Trophoblast cell (in vitro differentiated cells and primary cell): ENCODE data around the gene PTPRE.

Experiments
- DNase-seq, 2 donors: peaks; one replicate each; pipeline ENCODE4 v3.0.0-alpha.2; 2016
- H2AFZ ChIP-seq: 2 replicates; pipeline ENCODE4 v1.6.1; 2013; ENCODE audit warnings: low read length, moderate library complexity, mild to moderate bottlenecking; ENCODE audit not compliant: insufficient read depth, poor library complexity
- H2AK5ac ChIP-seq: 2 replicates; pipeline ENCODE4 v1.6.1; 2013; ENCODE audit warnings: mild to moderate bottlenecking, low read length
- H2BK120ac ChIP-seq: 2 replicates; pipeline ENCODE4 v1.6.1; 2013; ENCODE audit warnings: low read length, mild to moderate bottlenecking, moderate library complexity; ENCODE audit not compliant: insufficient read depth, poor library complexity
- H2BK12ac ChIP-seq: 2 replicates; pipeline ENCODE4 v1.6.1; 2013; ENCODE audit warnings: mild to moderate bottlenecking, low read length, moderate library complexity
- H2BK5ac ChIP-seq: 2 replicates; pipeline ENCODE4 v1.6.1; 2013; ENCODE audit warnings: low read length, low read depth, moderate library complexity, mild to moderate bottlenecking; ENCODE audit not compliant: poor library complexity
- H3K14ac ChIP-seq: 2 replicates; pipeline ENCODE4 v1.6.1; 2013; ENCODE audit warnings: mild to moderate bottlenecking, low read length
- H3K18ac ChIP-seq: 2 replicates; pipeline ENCODE4 v1.6.1; 2013; ENCODE audit warnings: mild to moderate bottlenecking, low read length
- H3K23ac ChIP-seq: 2 replicates; pipeline ENCODE4 v1.6.1; 2013; ENCODE audit warnings: low read length
- H3K27ac ChIP-seq: 2 replicates; pipeline ENCODE4 v1.5.1; 2013; ENCODE audit warnings: low read depth, mild to moderate bottlenecking, inconsistent platforms, low read length, moderate library complexity
- H3K27me3 ChIP-seq: 2 replicates; pipeline ENCODE4 v1.6.1; 2013; ENCODE audit warnings: inconsistent platforms, mild to moderate bottlenecking, low read length, moderate library complexity; ENCODE audit not compliant: insufficient read depth
- H3K36me3 ChIP-seq, 2 experiments: 1 replicate in 1 of 2; 2 replicates in 1 of 2; pipeline ENCODE4 v1.6.1; 2013; ENCODE audit warnings: low read length in 2 of 2, mild to moderate bottlenecking in 2 of 2, moderate library complexity in 1 of 2; ENCODE audit not compliant: insufficient read depth in 2 of 2, control insufficient read depth in 1 of 2
- H3K4ac ChIP-seq: 2 replicates; pipeline ENCODE4 v1.6.1; 2013; ENCODE audit warnings: low read depth, mild to moderate bottlenecking, low read length, moderate library complexity
- H3K4me1 ChIP-seq, 2 experiments: 1 replicate in 1 of 2; 2 replicates in 1 of 2; pipeline ENCODE4 v1.6.1; 2013; ENCODE audit warnings: low read length in 2 of 2, mild to moderate bottlenecking in 2 of 2, moderate library complexity in 1 of 2; ENCODE audit not compliant: insufficient read depth in 2 of 2, control insufficient read depth in 1 of 2
- H3K4me2 ChIP-seq: 2 replicates; pipeline ENCODE4 v1.6.1; 2013; ENCODE audit warnings: inconsistent platforms, mild to moderate bottlenecking, low read length, moderate library complexity
- H3K4me3 ChIP-seq: 2 replicates; pipeline ENCODE4 v1.5.1; 2013; ENCODE audit warnings: mild to moderate bottlenecking, low read depth, low read length, inconsistent platforms
- H3K79me1 ChIP-seq: one replicate; pipeline ENCODE4 v1.6.1; 2013; ENCODE audit warnings: low read length
- H3K79me2 ChIP-seq: 2 replicates; pipeline ENCODE4 v1.6.1; 2013; ENCODE audit warnings: low read length, mild to moderate bottlenecking; ENCODE audit not compliant: control insufficient read depth, insufficient read depth, poor library complexity
- H3K9ac ChIP-seq: 2 replicates; pipeline ENCODE4 v1.6.1; 2013; ENCODE audit warnings: mild to moderate bottlenecking, low read length
- H3K9me3 ChIP-seq: 2 replicates; pipeline ENCODE4 v1.6.1; 2013; ENCODE audit warnings: low read depth, mild to moderate bottlenecking, control low read depth, inconsistent platforms, low read length; ENCODE audit not compliant: insufficient read depth
- H4K12ac ChIP-seq: 2 replicates; pipeline ENCODE4 v1.6.1; 2013; ENCODE audit warnings: low read depth, mild to moderate bottlenecking, low read length, moderate library complexity
- H4K8ac ChIP-seq: 2 replicates; pipeline ENCODE4 v1.6.1; 2013; ENCODE audit warnings: low read depth, mild to moderate bottlenecking, low read length, moderate library complexity
- H4K91ac ChIP-seq: one replicate; pipeline ENCODE4 v1.6.1; 2013; ENCODE audit warnings: low read depth, mild to moderate bottlenecking, low read length, moderate library complexity
- WGBS: extraction: QIAGEN DNeasy Blood & Tissue Kit; methylation state at CpG from one replicate; pipeline ENCODE4 v1.1.7; 2013; ENCODE audit warnings: missing lambda C conversion rate; ENCODE audit not compliant: insufficient read length, insufficient coverage; ENCODE audit errors: extremely low coverage; 5-methylcytosine and 5-hydroxymethylcytosine counted together

Gene PTPRE

DNA sequence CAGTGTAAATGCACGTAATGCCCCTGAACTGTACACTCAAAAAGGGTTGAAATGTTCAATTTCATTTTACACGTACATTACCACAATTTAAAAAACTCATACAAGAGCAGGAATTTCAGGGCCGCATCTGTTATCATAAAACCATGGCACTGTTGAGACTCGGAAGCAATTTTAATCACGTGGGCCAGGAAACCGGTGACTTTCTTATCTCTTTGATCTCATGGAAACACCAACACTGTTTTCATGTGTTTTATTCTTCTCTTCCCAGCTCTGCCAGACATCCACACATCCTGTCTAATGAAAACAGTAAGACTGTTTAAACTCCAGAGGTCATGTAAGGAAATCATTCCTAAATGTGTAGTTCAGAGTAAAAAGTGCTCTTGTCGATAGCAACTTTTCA lies 35.9 kb downstream of the PTPRE start:
- Histone ChIP-seq H3K27ac (no peak overlapping the region), H4K12ac (no peak overlapping the region), H3K4ac (no peak overlapping the region), H3K36me3 (no peaks in the 10 kb centered on the region), H2BK120ac (no peak overlapping the region), H3K27me3 (no peaks in the 10 kb centered on the region), H2AK5ac (no peak overlapping the region), H3K79me1 (peaks cover 2% of the 10 kb centered on the region), H4K91ac (no peak overlapping the region), H3K14ac (no peak overlapping the region), H2BK5ac (no peak overlapping the region), H4K8ac (no peak overlapping the region), H3K9ac (no peak overlapping the region), H3K18ac (no peak overlapping the region), H3K79me2 (no peaks in the 10 kb centered on the region), H2BK12ac (no peak overlapping the region), H3K4me3 (no peak overlapping the region), H2AFZ (no peak overlapping the region), H3K4me1 (peaks cover 12 to 22% of the 10 kb centered on the region in 2 experiments), H3K23ac (no peak overlapping the region), H3K9me3 (no peaks in the 10 kb centered on the region), H3K4me2 (no peak overlapping the region)
- no peak for DNase-seq
- WGBS = no CpG with 5 or more reads among the region's 7 CpGs

DNA sequence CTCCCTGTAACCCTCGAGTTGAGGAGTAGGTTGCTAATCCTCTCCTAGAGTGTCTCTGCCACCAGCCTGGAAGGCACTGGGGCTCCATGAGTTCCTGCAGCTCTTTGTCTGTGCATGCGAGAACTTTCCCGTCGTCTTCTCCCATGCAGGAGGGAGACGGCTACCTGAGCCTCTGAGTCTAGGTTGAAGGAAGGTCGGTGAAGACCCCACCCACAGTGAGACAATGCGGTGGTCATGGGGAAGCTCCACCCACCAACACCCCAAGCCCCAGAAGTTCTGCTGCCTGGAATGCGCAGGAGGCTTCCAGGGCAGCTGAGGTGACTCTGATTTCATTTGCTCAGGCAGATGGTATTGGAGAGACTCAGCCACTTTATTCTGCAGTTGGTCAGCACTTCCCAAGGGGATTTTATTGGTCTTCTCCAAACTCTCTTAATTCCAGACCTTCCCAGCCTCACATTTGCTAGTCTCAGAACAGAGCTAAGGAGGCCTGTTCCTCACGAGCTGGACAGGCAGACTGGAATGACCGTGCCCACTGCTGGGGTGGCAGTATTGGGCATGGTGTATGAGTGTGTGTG lies 36.5 kb downstream of the PTPRE start:
- Histone ChIP-seq H3K79me2 (no peaks in the 10 kb centered on the region), H3K4ac (no peak overlapping the region), H2AK5ac (peak overlapping the region; percentile 33), H4K12ac (no peak overlapping the region), H2AFZ (no peak overlapping the region), H3K23ac (no peak overlapping the region), H2BK120ac (peak overlapping the region; percentile 20), H2BK12ac (peak overlapping the region; percentile 38), H3K18ac (peak overlapping the region; percentile 36), H3K4me3 (no peak overlapping the region), H3K27ac (peak overlapping the region; percentile 1), H3K9ac (no peak overlapping the region), H3K4me2 (no peak overlapping the region), H3K4me1 (peaks cover 12 to 22% of the 10 kb centered on the region in 2 experiments), H3K36me3 (no peaks in the 10 kb centered on the region), H3K79me1 (peaks cover 2% of the 10 kb centered on the region), H3K14ac (peak overlapping the region; percentile 1), H3K27me3 (no peaks in the 10 kb centered on the region), H4K8ac (no peak overlapping the region), H4K91ac (no peak overlapping the region), H3K9me3 (no peaks in the 10 kb centered on the region), H2BK5ac (no peak overlapping the region)
- no CpG with 5 or more reads among the region's 10 CpGs for WGBS
- DNase-seq = no peak

DNA sequence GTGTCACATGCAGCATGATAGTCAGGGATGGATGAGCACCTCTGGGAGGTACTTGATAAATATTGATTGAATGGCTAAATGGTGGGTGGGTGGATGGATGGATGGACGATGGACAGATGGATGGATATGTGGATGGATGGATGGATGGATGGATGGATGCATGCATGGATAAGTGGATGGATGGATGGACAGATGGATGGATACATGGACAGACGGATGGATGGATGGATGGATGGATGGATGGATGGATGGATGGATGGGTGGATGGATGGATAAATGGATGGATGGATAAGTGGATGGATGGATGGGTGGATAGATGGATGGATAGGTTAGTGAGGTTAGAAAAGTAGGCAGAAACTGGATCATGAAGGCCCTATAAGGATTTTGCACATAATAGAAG lies 37.4 kb downstream of the PTPRE start:
- Histone ChIP-seq H3K4ac (no peak overlapping the region), H2AFZ (no peak overlapping the region), H4K12ac (no peak overlapping the region), H3K9me3 (no peaks in the 10 kb centered on the region), H4K8ac (no peak overlapping the region), H3K36me3 (no peaks in the 10 kb centered on the region), H3K27me3 (no peaks in the 10 kb centered on the region), H3K79me2 (no peaks in the 10 kb centered on the region), H2AK5ac (no peak overlapping the region), H2BK12ac (no peak overlapping the region), H3K79me1 (peaks cover 2% of the 10 kb centered on the region), H3K9ac (no peak overlapping the region), H3K4me1 (peaks cover 12 to 22% of the 10 kb centered on the region in 2 experiments), H3K14ac (no peak overlapping the region), H4K91ac (no peak overlapping the region), H3K4me2 (no peak overlapping the region), H3K27ac (no peak overlapping the region), H3K23ac (no peak overlapping the region), H2BK5ac (no peak overlapping the region), H2BK120ac (no peak overlapping the region), H3K4me3 (no peak overlapping the region), H3K18ac (no peak overlapping the region)
- no peak for DNase-seq
- no CpG with 5 or more reads among the region's 2 CpGs for WGBS

DNA sequence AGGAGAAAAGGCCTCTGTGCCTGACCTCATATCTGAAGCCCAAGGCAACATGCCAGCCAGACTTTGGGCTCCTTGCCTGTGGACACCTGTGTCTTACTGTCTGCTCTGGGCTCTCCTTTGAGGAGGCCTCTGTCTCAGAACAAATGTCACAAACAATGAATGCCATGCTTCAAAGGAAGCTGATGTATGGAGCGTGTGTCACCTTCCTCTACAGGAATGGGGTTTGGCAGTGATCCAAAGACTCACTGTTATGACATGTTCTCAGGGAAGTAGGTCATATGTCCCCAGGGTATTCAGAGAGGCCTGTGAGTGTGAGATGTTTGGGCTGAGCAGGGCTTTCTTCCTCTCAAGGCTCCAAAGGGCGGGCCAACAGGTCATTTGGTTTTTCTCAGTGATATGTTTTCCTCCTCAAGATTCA lies 38.4 kb downstream of the PTPRE start:
- Histone ChIP-seq H3K36me3 (no peaks in the 10 kb centered on the region), H3K4ac (no peak overlapping the region), H3K4me2 (no peak overlapping the region), H3K27ac (no peak overlapping the region), H3K14ac (no peak overlapping the region), H2AK5ac (no peak overlapping the region), H3K4me3 (no peak overlapping the region), H2AFZ (no peak overlapping the region), H3K9me3 (no peaks in the 10 kb centered on the region), H2BK12ac (no peak overlapping the region), H3K79me2 (no peaks in the 10 kb centered on the region), H3K4me1 (peaks cover 12 to 22% of the 10 kb centered on the region in 2 experiments), H3K27me3 (no peaks in the 10 kb centered on the region), H4K12ac (no peak overlapping the region), H2BK120ac (no peak overlapping the region), H4K91ac (no peak overlapping the region), H3K9ac (no peak overlapping the region), H2BK5ac (no peak overlapping the region), H3K23ac (no peak overlapping the region), H3K79me1 (peaks cover 2% of the 10 kb centered on the region), H4K8ac (no peak overlapping the region), H3K18ac (no peak overlapping the region)
- no CpG with 5 or more reads among the region's 2 CpGs for WGBS
- DNase-seq = peak; percentile 87 to 99
